Coronary artery (tissue), 2 donors: Measurements from ENCODE around the gene MSH6.

Experiments used
- DNase-seq: peaks from one replicate; pipeline ENCODE4 v3.0.0-alpha.2; 2017; ENCODE audit warnings: low spot score
- H3K27ac ChIP-seq, 2 donors: fragments of 200-600 bp; sonication (generic); one replicate each; pipeline ENCODE4 v1.5.1; 2016 to 2019
- H3K4me3 ChIP-seq: fragments of 200-600 bp; sonication (generic); 2 replicates; pipeline ENCODE4 v1.5.1; 2016; ENCODE audit warnings: mild to moderate bottlenecking, moderate library complexity
- CTCF ChIP-seq: fragments of 200-600 bp; sonication (generic); IDR thresholded peaks from one replicate; pipeline ENCODE4 v1.5.1; 2019; ENCODE audit warnings: antibody characterized with exemption

The MSH6 gene

GRCh38 chr2:47771211-47771610, 11.7 kb upstream of the MSH6 start:
- no peak for DNase-seq

GRCh38 chr2:47772343-47772742, 10.6 kb upstream of the MSH6 start:
- Histone ChIP-seq H3K27ac (no peak overlapping the region), H3K4me3 (no peak overlapping the region)
- DNase-seq, result no peak
- TF ChIP-seq CTCF, result no peak

More at GRCh38 chr2:47771211-47771610, 11.7 kb upstream of the MSH6 start:
- no peak for TF ChIP-seq CTCF
- Histone ChIP-seq H3K4me3 (no peak overlapping the region), H3K27ac (no peak overlapping the region)

- TF ChIP-seq CTCF, result no peak
- DNase-seq, result no peak
- Histone ChIP-seq H3K4me3 (no peak overlapping the region), H3K27ac (no peak overlapping the region)
Observed at GRCh38 chr2:47774567-47774966, 8.4 kb upstream of the MSH6 start.

GRCh38 chr2:47777277-47777937, 5.5 kb upstream of the MSH6 start:
- no peak overlapping the region for H3K27ac ChIP-seq

GRCh38 chr2:47778698-47779425, 4.1 kb upstream of the MSH6 start:
- no peak overlapping the region for H3K27ac ChIP-seq
- no peak overlapping the region for H3K4me3 ChIP-seq
- DNase-seq, result no peak
- TF ChIP-seq CTCF, result no peak

More at GRCh38 chr2:47777277-47777937, 5.5 kb upstream of the MSH6 start:
- DNase-seq, result no peak
- TF ChIP-seq CTCF, result no peak
- no peak overlapping the region for H3K4me3 ChIP-seq

- DNase-seq, result no peak
- Histone ChIP-seq H3K4me3 (no peak overlapping the region), H3K27ac (no peak overlapping the region)
- TF ChIP-seq CTCF, result no peak
Observed at GRCh38 chr2:47779426-47779790, 3.5 kb upstream of the MSH6 start.

- Histone ChIP-seq H3K4me3 (peak overlapping the region; percentile 91), H3K27ac (peak overlapping the region; percentile 88 to 92)
- TF ChIP-seq CTCF, result no peak
- DNase-seq, result no peak
Observed at GRCh38 chr2:47782381-47782670, 619 bp upstream of the MSH6 start.
